ENCODE measurements around the gene RBM22. TPM values are rescaled to one million over a fixed set of nuclear protein-coding genes. Genes with fewer than 3 reads are reported as not detected.

The RBM22 gene
- total and polyA plus RNA-seq, 8 donors = 18.9 to 116 (median 27.9) TPM

- Histone ChIP-seq H3K36me3 (peaks cover 2 to 10% (median 7%) of the 10 kb centered on the region in 4 donors), H3K9me3 (no peaks in the 10 kb centered on the region), H3K4me1 (peaks cover 10 to 52% (median 25%) of the 10 kb centered on the region in 4 donors), H3K27ac (peak overlapping the region in 2 of 5 donors; percentile 60 to 81), H3K27me3 (no peaks in the 10 kb centered on the region), H3K4me3 (no peak overlapping the region)
- WGBS, 5 donors = 89 to 95% (median 92%) methylated on average over 3 of the region's 3 CpGs
- TF ChIP-seq POLR2AphosphoS5 (IDR thresholded peaks at IDR 0.05) = no peak
- TF ChIP-seq EP300 (IDR thresholded peaks at IDR 0.05) = no peak
- no peak for TF ChIP-seq POLR2A (IDR thresholded peaks at IDR 0.05)
- no peak for TF ChIP-seq CTCF (IDR thresholded peaks at IDR 0.05)
- DNase-seq = no peak
- intact Hi-C loops (cut with DNase I; ENCODE audit: low total_unique reads) = loop anchor here (5.0 kb wide), 1 partner anchor 98 kb away; no protein-coding TSS in a partner anchor
These were observed 45.6 kb downstream of the RBM22 start for GRCh38 chr5:150655221-150655620.

GRCh38 chr5:150653762-150654556, 46.9 kb downstream of the RBM22 start:
- peaks cover 10 to 50% (median 25%) of the 10 kb centered on the region in 4 donors for H3K4me1 ChIP-seq
- DNase-seq = peak in 1 of 2 donors; percentile 23
- no peak overlapping the region for H3K4me3 ChIP-seq
- no peaks in the 10 kb centered on the region for H3K27me3 ChIP-seq
- no peak for TF ChIP-seq EP300 (IDR thresholded peaks at IDR 0.05)
- no peak for TF ChIP-seq CTCF (IDR thresholded peaks at IDR 0.05)
- no peak for TF ChIP-seq POLR2A (IDR thresholded peaks at IDR 0.05)
- no peak for TF ChIP-seq POLR2AphosphoS5 (IDR thresholded peaks at IDR 0.05)
- no peaks in the 10 kb centered on the region for H3K9me3 ChIP-seq
- peaks cover 14 to 23% (median 19%) of the 10 kb centered on the region in 4 donors for H3K36me3 ChIP-seq
- intact Hi-C loops (cut with DNase I; ENCODE audit: low total_unique reads) = loop anchor here (5.0 kb wide), 1 partner anchor 87 kb away; no protein-coding TSS in a partner anchor
- peak overlapping the region in 2 of 5 donors; percentile 15 to 28 for H3K27ac ChIP-seq
- WGBS, 5 donors = 57 to 75% (median 69%) methylated on average over 2 of the region's 2 CpGs

- H3K4me1 ChIP-seq = peaks cover 10 to 55% (median 26%) of the 10 kb centered on the region in 4 donors
- no peaks in the 10 kb centered on the region for H3K27me3 ChIP-seq
- intact Hi-C loops (cut with DNase I; ENCODE audit: low total_unique reads) = loop anchor here (5.0 kb wide), 1 partner anchor 86 kb away; no protein-coding TSS in a partner anchor
- DNase-seq = peak in 1 of 2 donors; percentile 67
- TF ChIP-seq EP300 (IDR thresholded peaks at IDR 0.05) (no peak), CTCF (IDR thresholded peaks at IDR 0.05) (no peak), POLR2A (IDR thresholded peaks at IDR 0.05) (no peak), POLR2AphosphoS5 (IDR thresholded peaks at IDR 0.05) (no peak)
- no peak overlapping the region for H3K4me3 ChIP-seq
- WGBS, 5 donors = 70 to 75% (median 72%) methylated on average over 5 of the region's 5 CpGs
- peaks cover 21 to 30% (median 26%) of the 10 kb centered on the region in 4 donors for H3K36me3 ChIP-seq
- no peaks in the 10 kb centered on the region for H3K9me3 ChIP-seq
- peak overlapping the region in 2 of 5 donors; percentile 15 to 28 for H3K27ac ChIP-seq
These were observed 47.6 kb downstream of the RBM22 start for GRCh38 chr5:150653145-150653761.

GRCh38 chr5:150651924-150652671, 48.8 kb downstream of the RBM22 start:
- Histone ChIP-seq H3K4me3 (no peak overlapping the region), H3K27ac (peak overlapping the region in 1 of 5 donors; percentile 22), H3K4me1 (peaks cover 15 to 57% (median 26%) of the 10 kb centered on the region in 4 donors), H3K9me3 (no peaks in the 10 kb centered on the region), H3K36me3 (peaks cover 24 to 35% (median 27%) of the 10 kb centered on the region in 4 donors), H3K27me3 (no peaks in the 10 kb centered on the region)
- DNase-seq = peak in 1 of 2 donors; percentile 61
- intact Hi-C loops (cut with DNase I; ENCODE audit: low total_unique reads) = loop anchor here (5.0 kb wide), 1 partner anchor 85 kb away; no protein-coding TSS in a partner anchor
- WGBS, 5 donors = 78 to 88% (median 85%) methylated on average over 13 of the region's 13 CpGs
- no peak for TF ChIP-seq CTCF (IDR thresholded peaks at IDR 0.05)
- no peak for TF ChIP-seq EP300 (IDR thresholded peaks at IDR 0.05)
- TF ChIP-seq POLR2AphosphoS5 (IDR thresholded peaks at IDR 0.05) = no peak
- no peak for TF ChIP-seq POLR2A (IDR thresholded peaks at IDR 0.05)
